Mammary epithelial cell (primary cell): ENCODE measurements around the gene TPM4.

Experiments used
- EZH2 ChIP-seq: IDR thresholded peaks from 2 replicates; pipeline ENCODE4 v1.6.1; 2012; ENCODE audit warnings: low read length, inconsistent platforms, borderline replicate concordance
- TF ChIP-seq, protein P1 (sequence below), 2 donors: IDR thresholded peaks in 1 of 2; conservative IDR thresholded peaks in 1 of 2; 2 replicates each; pipeline ENCODE4 v1.5.1; 2011 to 2012; ENCODE audit warnings: inconsistent platforms in 2 of 2, low read length in 2 of 2, mild to moderate bottlenecking in 2 of 2, control low read depth in 1 of 2, low read depth in 1 of 2; ENCODE audit not compliant: insufficient read depth in 1 of 2; ENCODE audit errors: extremely low read depth in 1 of 2

DNA sequence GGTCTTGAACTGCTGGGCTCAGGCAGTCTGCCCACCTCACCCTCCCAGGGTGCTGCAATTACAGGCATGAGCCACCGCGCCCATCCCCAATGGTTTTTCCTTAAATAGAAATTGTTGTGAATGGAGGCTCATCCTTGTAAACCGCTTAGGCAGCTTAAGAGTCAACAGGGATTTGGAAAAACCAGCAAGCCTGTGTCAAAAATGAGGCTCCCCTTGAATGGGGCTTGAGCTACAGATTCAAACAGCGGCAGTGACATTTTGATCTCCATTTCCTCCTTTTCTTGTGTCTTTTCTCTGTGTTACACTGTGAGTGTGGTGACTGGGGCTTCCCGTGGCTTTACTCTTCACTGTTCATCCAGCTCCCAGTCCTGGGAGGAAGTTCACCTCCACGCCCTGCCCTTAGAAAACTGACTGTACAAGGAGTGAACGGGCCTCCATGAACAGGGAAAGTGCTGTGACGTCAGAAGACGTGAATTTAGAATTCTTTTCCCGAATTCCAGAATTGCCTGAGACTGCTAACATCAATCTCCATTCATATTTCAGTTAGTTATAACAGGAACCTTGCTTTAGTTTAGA lies 20.1 kb downstream of the TPM4 start:
- TF ChIP-seq, protein P1, sequence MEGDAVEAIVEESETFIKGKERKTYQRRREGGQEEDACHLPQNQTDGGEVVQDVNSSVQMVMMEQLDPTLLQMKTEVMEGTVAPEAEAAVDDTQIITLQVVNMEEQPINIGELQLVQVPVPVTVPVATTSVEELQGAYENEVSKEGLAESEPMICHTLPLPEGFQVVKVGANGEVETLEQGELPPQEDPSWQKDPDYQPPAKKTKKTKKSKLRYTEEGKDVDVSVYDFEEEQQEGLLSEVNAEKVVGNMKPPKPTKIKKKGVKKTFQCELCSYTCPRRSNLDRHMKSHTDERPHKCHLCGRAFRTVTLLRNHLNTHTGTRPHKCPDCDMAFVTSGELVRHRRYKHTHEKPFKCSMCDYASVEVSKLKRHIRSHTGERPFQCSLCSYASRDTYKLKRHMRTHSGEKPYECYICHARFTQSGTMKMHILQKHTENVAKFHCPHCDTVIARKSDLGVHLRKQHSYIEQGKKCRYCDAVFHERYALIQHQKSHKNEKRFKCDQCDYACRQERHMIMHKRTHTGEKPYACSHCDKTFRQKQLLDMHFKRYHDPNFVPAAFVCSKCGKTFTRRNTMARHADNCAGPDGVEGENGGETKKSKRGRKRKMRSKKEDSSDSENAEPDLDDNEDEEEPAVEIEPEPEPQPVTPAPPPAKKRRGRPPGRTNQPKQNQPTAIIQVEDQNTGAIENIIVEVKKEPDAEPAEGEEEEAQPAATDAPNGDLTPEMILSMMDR (conservative IDR thresholded peaks at IDR 0.05 in 1 of 2, IDR thresholded peaks at IDR 0.05 in 1 of 2; ENCODE audit: extremely low read depth in 1 of 2, insufficient read depth in 1 of 2, low read depth in 1 of 2, low read length in 2 of 2): no peak
- TF ChIP-seq EZH2: no peak
